ENCODE data around the gene FOSL2. TPM values are rescaled to one million over a fixed set of nuclear protein-coding genes. Genes with fewer than 3 reads are reported as not detected.
A peak's percentile ranks its signal among the peaks of the same experiment; 100 is the strongest.

FOSL2 gene
- total RNA-seq, 1 donor from 2014 or later: 1.3 TPM

GRCh38 chr2:28404086-28404485 lies 11.4 kb downstream of the FOSL2 start:
- Histone ChIP-seq H3K4me3 (no peak overlapping the region), H3K9ac (no peak overlapping the region), H3K79me2 (ENCODE audit: low read depth) (no peaks in the 10 kb centered on the region), H3K4me2 (no peak overlapping the region), H4K20me1 (ENCODE audit: low read depth) (no peaks in the 10 kb centered on the region), H3F3A (ENCODE audit: low read depth) (peaks cover 15% of the 10 kb centered on the region), H3K4me1 (peaks cover 14% of the 10 kb centered on the region), H3K9me3 (ENCODE audit: low read depth) (no peaks in the 10 kb centered on the region), H3K27ac (no peak overlapping the region), H3K27me3 (no peaks in the 10 kb centered on the region), H2AFZ (replicated peaks) (no peak overlapping the region), H3K36me3 (no peaks in the 10 kb centered on the region)
- peaks cover 20% of the 10 kb centered on the region for H3K4me1 Mint-ChIP-seq
- DNase-seq (ENCODE audit: low spot score): no peak
- no peak overlapping the region for H3K27ac Mint-ChIP-seq
- peaks cover 2% of the 10 kb centered on the region for H3K36me3 Mint-ChIP-seq
- peak overlapping the region; percentile 2 for H3K4me3 Mint-ChIP-seq
- TF ChIP-seq CTCF (IDR thresholded peaks at IDR 0.05) (no peak), EZH2phosphoT487 (IDR thresholded peaks at IDR 0.05) (no peak)
- H3K9me3 Mint-ChIP-seq: no peaks in the 10 kb centered on the region
- peaks cover 2% of the 10 kb centered on the region for H3K27me3 Mint-ChIP-seq (ENCODE audit: insufficient read depth, low read depth)

GRCh38 chr2:28405537-28405936 lies 12.9 kb downstream of the FOSL2 start:
- no peak for DNase-seq (ENCODE audit: low spot score)

GRCh38 chr2:28406276-28407096 lies 13.8 kb downstream of the FOSL2 start:
- Mint-ChIP-seq H3K27ac (no peak overlapping the region), H3K9me3 (no peaks in the 10 kb centered on the region), H3K27me3 (ENCODE audit: insufficient read depth, low read depth) (peaks cover 2% of the 10 kb centered on the region), H3K36me3 (peaks cover 4% of the 10 kb centered on the region), H3K4me1 (peaks cover 11% of the 10 kb centered on the region), H3K4me3 (no peak overlapping the region)
- no peaks in the 10 kb centered on the region for H3F3A ChIP-seq (ENCODE audit: low read depth)
- DNase-seq (ENCODE audit: low spot score): no peak
- no peak overlapping the region for H2AFZ ChIP-seq (replicated peaks)
- no peak overlapping the region for H3K9ac ChIP-seq
- H3K79me2 ChIP-seq (ENCODE audit: low read depth): no peaks in the 10 kb centered on the region
- H3K9me3 ChIP-seq (ENCODE audit: low read depth): no peaks in the 10 kb centered on the region
- H3K4me2 ChIP-seq: no peak overlapping the region
- H3K36me3 ChIP-seq: no peaks in the 10 kb centered on the region
- H3K4me1 ChIP-seq: no peaks in the 10 kb centered on the region
- H3K4me3 ChIP-seq: no peak overlapping the region
- no peaks in the 10 kb centered on the region for H4K20me1 ChIP-seq (ENCODE audit: low read depth)
- no peak for TF ChIP-seq CTCF (IDR thresholded peaks at IDR 0.05)
- no peak for TF ChIP-seq EZH2phosphoT487 (IDR thresholded peaks at IDR 0.05)
- TF ChIP-seq EZH2 (IDR thresholded peaks at IDR 0.05): no peak
- no peaks in the 10 kb centered on the region for H3K27me3 ChIP-seq
- no peak overlapping the region for H3K27ac ChIP-seq

More at GRCh38 chr2:28405537-28405936, 12.9 kb downstream of the FOSL2 start:
- no peak overlapping the region for H3K4me3 ChIP-seq
- Mint-ChIP-seq H3K27ac (no peak overlapping the region), H3K27me3 (ENCODE audit: insufficient read depth, low read depth) (peaks cover 2% of the 10 kb centered on the region), H3K36me3 (peaks cover 4% of the 10 kb centered on the region), H3K9me3 (no peaks in the 10 kb centered on the region), H3K4me3 (no peak overlapping the region), H3K4me1 (peaks cover 15% of the 10 kb centered on the region)
- no peak overlapping the region for H2AFZ ChIP-seq (replicated peaks)
- no peaks in the 10 kb centered on the region for H3K79me2 ChIP-seq (ENCODE audit: low read depth)
- H3K36me3 ChIP-seq: no peaks in the 10 kb centered on the region
- H3K9ac ChIP-seq: no peak overlapping the region
- no peak overlapping the region for H3K27ac ChIP-seq
- H4K20me1 ChIP-seq (ENCODE audit: low read depth): no peaks in the 10 kb centered on the region
- peaks cover 7% of the 10 kb centered on the region for H3F3A ChIP-seq (ENCODE audit: low read depth)
- H3K4me2 ChIP-seq: no peak overlapping the region
- peaks cover 5% of the 10 kb centered on the region for H3K4me1 ChIP-seq
- no peaks in the 10 kb centered on the region for H3K9me3 ChIP-seq (ENCODE audit: low read depth)
- no peaks in the 10 kb centered on the region for H3K27me3 ChIP-seq
- no peak for TF ChIP-seq EZH2 (IDR thresholded peaks at IDR 0.05)
- TF ChIP-seq EZH2phosphoT487 (IDR thresholded peaks at IDR 0.05): no peak
- no peak for TF ChIP-seq CTCF (IDR thresholded peaks at IDR 0.05)
